ENCODE measurements around the gene ZNF593.
A peak's percentile ranks its signal among the peaks of the same experiment; 100 is the strongest.

ZNF593 gene

DNA sequence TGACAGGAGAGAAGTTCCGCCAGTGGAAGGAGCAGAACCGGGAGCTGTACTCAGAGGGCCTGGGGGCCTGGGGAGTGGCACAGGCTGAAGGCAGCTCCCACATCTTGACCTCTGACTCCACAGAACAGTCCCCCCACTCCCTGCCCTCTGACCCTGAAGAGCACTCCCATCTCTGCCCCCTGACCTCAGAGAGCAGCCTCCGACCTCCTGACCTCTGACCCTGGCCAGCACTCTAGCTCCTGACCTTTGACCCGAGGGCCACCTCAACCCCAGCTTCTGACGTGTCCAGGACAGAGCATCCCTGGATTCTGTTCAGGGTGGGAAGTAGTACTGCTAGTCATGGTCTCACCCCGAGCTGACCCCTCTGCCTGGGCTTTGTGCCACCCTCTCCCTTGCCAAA, 19.6 kb downstream of the ZNF593 start:
- TF ChIP-seq GATA1 (IDR thresholded peaks at IDR 0.05; ENCODE audit: low read depth, low read length) = no peak
- TF ChIP-seq POLR2A (IDR thresholded peaks at IDR 0.05; ENCODE audit: low read length) = no peak
- no peak for DNase-seq

DNA sequence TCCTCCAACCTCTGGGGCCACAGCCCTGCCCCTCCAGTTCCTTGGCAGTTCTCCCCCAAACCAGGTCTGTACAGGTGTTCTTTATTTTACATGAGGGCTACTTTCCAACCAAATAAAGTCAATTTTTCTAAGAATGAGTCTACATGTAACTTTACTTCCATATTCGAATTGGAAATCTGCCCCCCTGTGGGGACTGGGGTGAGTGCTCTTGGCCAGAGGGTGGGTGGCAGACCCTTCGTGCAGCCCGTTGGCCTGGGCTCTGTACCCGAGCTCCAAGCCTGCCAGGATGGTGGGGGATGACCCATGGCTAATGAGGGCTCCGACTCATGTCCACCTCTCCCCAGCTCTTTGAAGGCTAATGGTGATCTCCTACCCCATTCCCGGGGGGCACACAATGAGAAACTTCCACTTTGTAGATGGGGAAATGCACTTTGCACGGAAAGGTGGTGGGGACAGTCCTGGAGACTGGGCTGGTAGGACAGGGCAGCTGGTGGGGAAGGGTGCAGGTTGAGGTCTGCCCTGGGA, 20.1 kb downstream of the ZNF593 start:
- TF ChIP-seq POLR2A (IDR thresholded peaks at IDR 0.05; ENCODE audit: low read length) (no peak), GATA1 (IDR thresholded peaks at IDR 0.05; ENCODE audit: low read depth, low read length) (no peak)
- DNase-seq = no peak

DNA sequence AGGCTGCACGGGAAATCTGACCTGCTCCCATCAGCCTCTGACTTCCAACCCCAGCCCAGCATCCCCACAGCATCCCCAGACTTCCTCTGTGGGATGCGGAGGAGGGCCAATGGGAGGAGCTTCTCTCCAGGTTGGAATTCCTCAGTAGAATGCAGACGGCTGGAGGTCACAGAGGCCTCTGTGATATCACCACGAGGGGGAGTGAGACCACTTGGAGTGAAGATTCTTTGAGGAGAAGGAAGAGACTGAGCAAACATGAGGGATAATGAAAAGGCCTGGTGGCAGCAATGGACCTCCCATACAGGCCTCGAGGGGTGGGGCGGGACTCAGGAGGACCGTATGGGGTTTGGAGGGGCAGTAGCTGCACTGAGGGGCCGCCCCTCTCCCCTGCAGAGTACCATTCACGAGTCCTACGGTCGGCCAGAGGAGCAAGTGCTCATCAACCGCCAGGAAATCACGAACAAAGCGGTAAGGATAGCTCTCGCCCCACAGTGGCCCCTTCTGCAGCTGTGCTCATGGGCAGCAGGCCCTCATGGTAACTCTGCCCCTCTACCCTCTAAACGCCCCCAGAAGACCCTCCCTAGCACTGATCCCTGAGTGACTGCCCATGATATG, 20.8 kb downstream of the ZNF593 start, which contains the start of gene CATSPER4:
Gene CATSPER4 (plus strand): TSS at position 230 of the 615 bp plus-strand sequence. CDS start 26 bp downstream, at position 256.
- TF ChIP-seq GATA1 (IDR thresholded peaks at IDR 0.05; ENCODE audit: low read depth, low read length) = no peak
- no peak for TF ChIP-seq POLR2A (IDR thresholded peaks at IDR 0.05; ENCODE audit: low read length)
- DNase-seq = peak in 1 of 2 experiments; percentile 35

- DNase-seq = no peak
- TF ChIP-seq POLR2A (IDR thresholded peaks at IDR 0.05; ENCODE audit: low read length) (no peak), GATA1 (IDR thresholded peaks at IDR 0.05; ENCODE audit: low read depth, low read length) (no peak)
These were observed 22.0 kb downstream of the ZNF593 start for GRCh38 chr1:26191739-26192138.

DNA sequence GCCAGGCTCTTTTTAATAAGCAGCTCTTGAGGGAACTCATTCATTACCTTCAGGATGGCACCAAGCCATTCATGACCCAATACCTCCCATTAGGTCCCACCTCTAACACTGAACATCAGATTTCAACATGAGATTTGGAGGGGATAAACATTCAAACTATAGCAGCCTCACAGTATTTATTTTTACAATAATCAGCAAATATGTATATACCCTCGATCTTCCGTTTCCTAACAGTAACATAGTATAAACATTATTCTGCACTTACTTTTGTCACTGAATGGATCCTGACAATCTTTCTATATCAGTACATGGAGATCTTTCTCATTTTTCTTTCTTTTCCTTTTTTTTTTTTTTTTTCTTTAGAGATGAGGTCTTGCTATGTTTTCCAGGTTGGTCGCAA, 26.1 kb downstream of the ZNF593 start:
- DNase-seq = no peak
- TF ChIP-seq GATA1 (IDR thresholded peaks at IDR 0.05; ENCODE audit: low read depth, low read length) = no peak
- no peak for TF ChIP-seq POLR2A (IDR thresholded peaks at IDR 0.05; ENCODE audit: low read length)

DNA sequence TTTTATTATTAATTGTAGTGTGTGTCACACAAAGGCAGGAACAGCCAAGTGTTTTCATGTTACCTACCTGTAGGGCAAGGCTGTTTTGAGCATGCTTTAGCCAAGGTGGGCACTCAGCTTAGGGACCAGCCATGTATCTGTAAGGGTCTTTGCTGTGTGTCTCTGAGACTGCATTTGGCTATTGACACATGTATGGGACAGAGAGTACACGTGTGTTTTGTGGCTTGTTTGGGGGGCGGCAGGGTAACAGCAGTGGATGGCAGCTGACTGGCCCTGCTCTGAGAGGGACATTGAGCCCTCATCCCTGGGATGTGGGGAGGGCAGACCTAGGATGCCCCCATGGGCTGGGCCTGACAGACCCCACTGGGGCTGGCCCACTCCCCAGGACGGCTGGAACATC, 27.6 kb downstream of the ZNF593 start:
- no peak for DNase-seq
- TF ChIP-seq POLR2A (IDR thresholded peaks at IDR 0.05; ENCODE audit: low read length) (no peak), GATA1 (IDR thresholded peaks at IDR 0.05; ENCODE audit: low read depth, low read length) (no peak)

- no peak for TF ChIP-seq GATA1 (IDR thresholded peaks at IDR 0.05; ENCODE audit: low read depth, low read length)
- no peak for TF ChIP-seq POLR2A (IDR thresholded peaks at IDR 0.05; ENCODE audit: low read length)
- no peak for DNase-seq
These were observed 28.1 kb downstream of the ZNF593 start for GRCh38 chr1:26197813-26198212.

DNA sequence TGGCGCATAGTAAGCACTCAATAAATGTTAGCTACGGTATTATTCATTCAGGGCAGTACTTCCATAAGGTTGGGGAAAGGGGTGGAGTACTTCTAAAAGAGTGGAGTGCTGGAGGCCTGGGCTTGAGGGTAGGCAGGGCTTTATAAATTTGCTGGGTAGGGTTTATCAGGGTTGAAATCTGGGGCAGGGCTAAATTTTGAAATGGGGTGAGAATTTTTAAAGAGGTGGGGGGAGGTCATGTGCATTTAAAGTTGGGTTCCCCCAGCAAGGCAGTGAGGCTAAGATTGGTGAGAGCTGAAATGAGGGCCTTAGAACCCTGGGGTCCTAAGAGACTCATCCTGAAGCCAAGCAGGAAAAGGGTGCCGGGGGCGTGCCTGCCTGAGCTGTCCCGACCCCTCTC, 30.7 kb downstream of the ZNF593 start:
- DNase-seq = no peak
- no peak for TF ChIP-seq POLR2A (IDR thresholded peaks at IDR 0.05; ENCODE audit: low read length)
- no peak for TF ChIP-seq GATA1 (IDR thresholded peaks at IDR 0.05; ENCODE audit: low read depth, low read length)

DNA sequence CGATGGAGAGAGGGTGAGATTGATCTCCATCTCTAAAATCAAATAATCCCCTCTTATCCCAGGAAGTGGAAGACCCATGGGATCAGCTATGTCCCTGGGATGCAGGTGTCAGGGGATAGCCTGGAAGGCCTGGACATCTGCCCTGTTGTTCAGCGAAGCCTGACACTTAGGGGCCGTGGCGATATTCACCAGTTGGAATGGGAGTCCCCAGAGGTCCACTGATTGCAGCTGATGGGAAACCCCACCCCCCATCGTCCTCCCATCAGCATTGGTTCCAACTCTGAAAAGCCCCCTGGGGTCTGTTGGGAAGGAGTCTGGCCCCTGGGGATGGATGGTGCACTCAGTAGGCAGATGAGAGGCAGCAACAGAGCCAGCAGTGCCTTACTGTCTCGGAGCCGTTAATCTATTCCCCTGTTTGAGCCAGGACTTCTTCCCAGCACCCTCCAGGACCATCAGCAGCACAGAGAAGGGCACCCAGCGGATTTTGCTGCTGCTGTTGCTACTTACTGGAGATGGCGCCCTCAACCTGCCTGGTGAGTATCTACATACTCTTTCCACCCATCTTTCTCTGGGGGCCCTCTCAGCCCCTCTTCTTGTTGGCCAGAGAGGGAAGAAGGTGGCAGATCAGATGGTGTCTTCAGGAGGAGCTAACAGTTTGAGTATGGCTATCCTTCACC, 34.1 kb downstream of the ZNF593 start:
- TF ChIP-seq POLR2A (IDR thresholded peaks at IDR 0.05; ENCODE audit: low read length) (no peak), GATA1 (IDR thresholded peaks at IDR 0.05; ENCODE audit: low read depth, low read length) (no peak)
- peak in 1 of 2 experiments; percentile 15 for DNase-seq

DNA sequence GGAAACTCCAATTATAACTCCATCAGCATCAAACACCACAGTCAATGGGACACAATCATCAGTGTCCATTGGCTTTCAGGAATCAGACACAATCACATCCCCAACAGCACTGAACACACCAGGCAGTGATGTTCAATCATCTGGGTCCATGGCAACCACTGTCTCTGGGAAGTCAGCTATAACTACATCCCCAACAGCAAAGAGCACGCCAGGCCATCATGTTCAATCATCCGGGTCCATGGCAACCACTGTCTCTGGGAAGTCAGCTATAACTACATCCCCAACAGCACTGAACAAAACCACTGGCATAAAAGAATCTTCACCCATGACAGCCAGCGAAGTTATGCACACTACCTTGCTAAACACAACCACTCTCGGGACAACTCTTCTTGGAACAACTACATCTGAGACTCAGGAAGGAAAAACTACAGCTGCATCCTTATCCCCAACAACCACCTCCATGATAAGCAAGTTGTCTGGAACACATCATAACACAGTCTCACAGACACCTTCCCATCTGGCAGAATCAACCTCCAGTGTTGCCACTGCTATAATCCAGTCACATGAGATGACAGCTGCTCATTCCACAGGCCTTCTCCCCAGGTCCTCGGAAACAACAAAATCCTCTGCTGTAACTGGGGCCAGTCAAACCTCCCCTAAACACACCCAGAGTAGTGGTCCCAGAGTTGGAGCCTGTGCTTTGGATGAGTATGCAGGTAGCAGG, 40.6 kb downstream of the ZNF593 start:
- DNase-seq = no peak
- no peak for TF ChIP-seq POLR2A (IDR thresholded peaks at IDR 0.05; ENCODE audit: low read length)

GRCh38 chr1:26212726-26213125, 43.0 kb downstream of the ZNF593 start:
- no peak for TF ChIP-seq POLR2A (IDR thresholded peaks at IDR 0.05; ENCODE audit: low read length)
- TF ChIP-seq GATA1 (IDR thresholded peaks at IDR 0.05; ENCODE audit: low read depth, low read length) = no peak
- DNase-seq = no peak

- TF ChIP-seq POLR2A (IDR thresholded peaks at IDR 0.05; ENCODE audit: low read length) = no peak
- no peak for TF ChIP-seq GATA1 (IDR thresholded peaks at IDR 0.05; ENCODE audit: low read depth, low read length)
- DNase-seq = no peak
These were observed 43.7 kb downstream of the ZNF593 start for GRCh38 chr1:26213335-26213905.

DNA sequence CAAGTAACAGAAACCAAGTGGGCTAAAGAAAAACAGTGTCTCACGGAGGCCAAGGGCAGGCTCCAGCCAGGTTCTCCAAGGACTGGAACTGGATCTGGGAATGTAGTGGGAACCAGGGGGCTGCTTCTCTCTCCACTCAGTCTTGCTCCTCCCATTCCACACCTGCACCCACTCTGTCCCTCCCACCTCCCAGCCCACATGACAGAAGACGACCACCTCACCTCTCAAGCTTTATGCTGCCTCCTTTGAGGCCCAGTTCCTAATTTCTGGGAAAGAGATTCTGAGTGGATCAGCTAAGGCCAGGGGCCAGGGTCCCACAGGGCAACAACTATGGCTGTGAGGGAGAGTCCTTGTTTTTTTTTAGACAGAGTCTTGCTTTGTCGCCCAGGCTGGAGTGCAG, 45.5 kb downstream of the ZNF593 start:
- DNase-seq = no peak
- no peak for TF ChIP-seq POLR2A (IDR thresholded peaks at IDR 0.05; ENCODE audit: low read length)
- no peak for TF ChIP-seq GATA1 (IDR thresholded peaks at IDR 0.05; ENCODE audit: low read depth, low read length)

GRCh38 chr1:26218906-26219494, 49.3 kb downstream of the ZNF593 start:
- no peak for DNase-seq
- no peak for TF ChIP-seq POLR2A (IDR thresholded peaks at IDR 0.05; ENCODE audit: low read length)
- TF ChIP-seq GATA1 (IDR thresholded peaks at IDR 0.05; ENCODE audit: low read depth, low read length) = no peak

All from erythroblast (primary cell).